Common myeloid progenitor, CD34-positive (primary cell): Measurements from ENCODE around the gene SCNN1B.

Experiments
- CTCF ChIA-PET: fragments of 350-600 bp; sonication (Branson Sonifier 250); formaldehyde crosslinking; loops from one replicate; lab custom pipeline; 2021; ENCODE audit warnings: antibody characterized with exemption; lab: Charles Lee
- POLR2A ChIA-PET: fragments of 350-600 bp; sonication (Branson Sonifier 250); formaldehyde crosslinking; loops from one replicate; lab custom pipeline; 2021; ENCODE audit warnings: antibody characterized with exemption; lab: Charles Lee
- DNase-seq, 3 donors: peaks; one replicate each; pipeline versions ENCODE4 v3.0.0 to v3.0.0-alpha.2; 2013
- H3K27ac ChIP-seq, 2 experiments: 1 replicate in 1 of 2; 2 replicates in 1 of 2; pipeline ENCODE4 v1.7.0; 2013; ENCODE audit warnings: inconsistent platforms in 2 of 2, low read length in 2 of 2, mild to moderate bottlenecking in 2 of 2, low read depth in 1 of 2, moderate library complexity in 1 of 2; ENCODE audit not compliant: severe bottlenecking in 2 of 2, insufficient read depth in 1 of 2, poor library complexity in 1 of 2
- H3K27me3 ChIP-seq, 5 experiments: replicated peaks in 2 of 5; 1 replicate in 3 of 5; 2 replicates in 2 of 5; pipeline versions ENCODE4 v1.6.1 to v1.7.0; 2013; ENCODE audit warnings: low read length in 4 of 5, mild to moderate bottlenecking in 2 of 5, moderate library complexity in 2 of 5, inconsistent platforms in 1 of 5; ENCODE audit not compliant: insufficient read depth in 5 of 5, control insufficient read depth in 4 of 5
- H3K36me3 ChIP-seq, 4 experiments: 1 replicate in 2 of 4; 2 replicates in 2 of 4; pipeline versions ENCODE4 v1.6.1 to v1.7.0; 2013; ENCODE audit warnings: low read length in 3 of 4, control low read depth in 1 of 4, mild to moderate bottlenecking in 1 of 4; ENCODE audit not compliant: control insufficient read depth in 4 of 4, insufficient read depth in 4 of 4
- H3K4me1 ChIP-seq, 4 experiments: 1 replicate in 3 of 4; 2 replicates in 1 of 4; pipeline versions ENCODE4 v1.6.1 to v1.7.1; 2013; ENCODE audit warnings: low read length in 3 of 4, mild to moderate bottlenecking in 3 of 4, control low read depth in 1 of 4, inconsistent platforms in 1 of 4, moderate library complexity in 1 of 4; ENCODE audit not compliant: control insufficient read depth in 4 of 4, insufficient read depth in 4 of 4; ENCODE audit errors: control extremely low read depth in 1 of 4
- H3K4me3 ChIP-seq, 7 experiments: 1 replicate in 4 of 7; 2 replicates in 3 of 7; pipeline versions ENCODE4 v1.5.1 to v1.7.0; 2013; ENCODE audit warnings: mild to moderate bottlenecking in 7 of 7, low read length in 6 of 7, moderate library complexity in 6 of 7, inconsistent platforms in 2 of 7, low read depth in 2 of 7, control low read depth in 1 of 7; ENCODE audit not compliant: insufficient read depth in 4 of 7, control insufficient read depth in 1 of 7; ENCODE audit errors: extremely low read depth in 1 of 7
- H3K9me3 ChIP-seq, 5 experiments: 1 replicate in 4 of 5; 2 replicates in 1 of 5; pipeline versions ENCODE4 v1.6.1 to v1.7.1; 2013; ENCODE audit warnings: low read length in 4 of 5, mild to moderate bottlenecking in 2 of 5, inconsistent platforms in 1 of 5, low read depth in 1 of 5, moderate library complexity in 1 of 5; ENCODE audit not compliant: control insufficient read depth in 4 of 5, insufficient read depth in 2 of 5; ENCODE audit errors: control extremely low read depth in 1 of 5
- WGBS: methylation state at CpG from one replicate; pipeline ENCODE4 v1.1.5; 2013; ENCODE audit not compliant: insufficient coverage; 5-methylcytosine and 5-hydroxymethylcytosine counted together

SCNN1B gene

GRCh38 chr16:23306199-23307100 lies 4.3 kb downstream of the SCNN1B start:
- Histone ChIP-seq H3K36me3 (no peaks in the 10 kb centered on the region), H3K27ac (no peak overlapping the region), H3K4me1 (peaks cover 0 to 2% (median 0%) of the 10 kb centered on the region in 4 experiments), H3K27me3 (peaks cover 0 to 42% (median 22%) of the 10 kb centered on the region in 5 experiments), H3K4me3 (no peak overlapping the region), H3K9me3 (peaks cover 0 to 8% (median 6%) of the 10 kb centered on the region in 5 experiments)
- WGBS: 90% methylated on average over 5 of the region's 7 CpGs
- POLR2A ChIA-PET: no interaction called here
- DNase-seq: no peak
- CTCF ChIA-PET: no interaction called here

DNA sequence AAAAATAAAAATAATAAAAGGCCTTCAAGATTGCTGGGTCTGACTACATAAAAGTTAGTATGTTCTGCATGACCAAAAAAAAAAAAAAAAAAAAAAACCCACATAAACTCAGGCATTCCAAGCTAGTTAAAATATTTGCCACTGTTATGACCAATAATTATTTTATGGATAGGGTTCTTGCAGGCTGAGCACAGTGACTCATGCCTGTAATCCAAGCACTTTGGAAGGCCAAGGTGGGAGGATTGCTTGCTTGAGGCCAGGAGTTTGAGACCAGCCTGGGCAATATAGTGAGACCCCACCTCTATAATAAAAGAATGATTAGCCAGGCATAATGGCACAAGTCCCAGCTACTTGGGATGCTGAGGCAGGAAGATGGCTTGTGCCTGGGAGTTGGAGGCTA lies 8.1 kb downstream of the SCNN1B start:
- H3K36me3 ChIP-seq: no peaks in the 10 kb centered on the region
- POLR2A ChIA-PET: no interaction called here
- H3K27me3 ChIP-seq: peaks cover 0 to 6% (median 2%) of the 10 kb centered on the region in 5 experiments
- no peaks in the 10 kb centered on the region for H3K4me1 ChIP-seq
- H3K27ac ChIP-seq: no peak overlapping the region
- no peak overlapping the region for H3K4me3 ChIP-seq
- H3K9me3 ChIP-seq: peaks cover 0 to 11% (median 6%) of the 10 kb centered on the region in 5 experiments
- CTCF ChIA-PET: no interaction called here
- no peak for DNase-seq

DNA sequence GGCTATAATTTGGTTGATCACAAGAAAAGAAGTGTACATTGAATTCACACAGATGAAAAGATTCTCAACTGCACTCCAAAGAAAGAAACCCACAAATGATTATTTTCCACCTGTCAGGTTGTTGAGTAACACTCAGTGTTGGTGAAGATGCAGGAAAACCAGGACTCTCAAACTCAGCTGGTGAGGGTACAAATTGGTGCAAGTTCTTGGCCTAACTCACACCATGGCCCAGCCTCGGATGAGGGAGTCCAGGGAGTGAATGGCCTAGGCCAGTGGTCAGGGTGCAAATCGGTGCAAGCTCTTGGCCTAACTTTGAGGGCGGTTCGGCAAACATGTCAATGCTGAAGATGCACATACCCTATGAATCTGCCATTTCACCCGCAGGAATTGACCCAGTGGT lies 8.6 kb downstream of the SCNN1B start:
- CTCF ChIA-PET: no interaction called here
- POLR2A ChIA-PET: no interaction called here
- WGBS: 100% methylated on average over 5 of the region's 5 CpGs

GRCh38 chr16:23316232-23316631 lies 14.1 kb downstream of the SCNN1B start:
- CTCF ChIA-PET: no interaction called here
- 100% methylated on average over 2 of the region's 2 CpGs for WGBS
- H3K27me3 ChIP-seq: peaks cover 0 to 2% (median 0%) of the 10 kb centered on the region in 5 experiments
- H3K27ac ChIP-seq: no peak overlapping the region
- peaks cover 0 to 5% (median 0%) of the 10 kb centered on the region in 5 experiments for H3K9me3 ChIP-seq
- POLR2A ChIA-PET: no interaction called here
- H3K4me3 ChIP-seq: no peak overlapping the region
- H3K36me3 ChIP-seq: no peaks in the 10 kb centered on the region
- no peaks in the 10 kb centered on the region for H3K4me1 ChIP-seq
- no peak for DNase-seq

More for the DNA sequence above, 8.6 kb downstream of the SCNN1B start:
- peaks cover 0 to 11% (median 6%) of the 10 kb centered on the region in 5 experiments for H3K9me3 ChIP-seq
- no peaks in the 10 kb centered on the region for H3K36me3 ChIP-seq
- H3K27me3 ChIP-seq: peaks cover 0 to 5% (median 2%) of the 10 kb centered on the region in 5 experiments
- H3K27ac ChIP-seq: no peak overlapping the region
- no peak for DNase-seq
- H3K4me3 ChIP-seq: no peak overlapping the region
- no peaks in the 10 kb centered on the region for H3K4me1 ChIP-seq

DNA sequence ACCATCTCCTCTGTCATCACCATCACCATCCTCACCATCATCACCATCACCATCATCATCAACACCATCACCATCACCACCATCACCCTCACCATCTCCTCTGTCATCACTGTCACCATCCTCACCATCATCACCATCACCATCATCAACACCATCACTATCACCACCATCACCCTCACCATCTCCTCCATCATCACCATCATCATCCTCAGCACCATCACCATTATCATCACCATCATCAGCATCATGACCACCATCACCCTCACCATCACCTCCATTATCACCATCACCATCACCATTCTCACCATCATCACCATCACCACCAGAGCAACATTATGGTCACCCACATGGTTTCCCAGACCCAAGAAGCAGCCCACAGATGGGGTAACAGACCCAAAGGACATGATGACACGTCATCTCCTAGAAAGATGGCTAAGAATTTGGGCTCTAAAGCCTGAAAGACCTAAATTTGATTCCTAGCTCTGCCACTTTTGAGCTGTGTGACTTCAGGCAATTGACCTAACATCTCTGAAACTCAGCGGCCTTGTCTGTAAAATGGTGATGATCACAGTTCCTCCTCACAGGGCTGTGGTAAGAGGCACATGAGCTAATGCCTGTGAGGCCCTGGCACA lies 14.6 kb downstream of the SCNN1B start:
- Histone ChIP-seq H3K27ac (no peak overlapping the region), H3K4me1 (no peaks in the 10 kb centered on the region), H3K27me3 (peaks cover 0 to 2% (median 0%) of the 10 kb centered on the region in 5 experiments), H3K9me3 (no peaks in the 10 kb centered on the region), H3K36me3 (no peaks in the 10 kb centered on the region), H3K4me3 (no peak overlapping the region)
- DNase-seq: no peak
- ChIA-PET CTCF (no interaction called here), POLR2A (no interaction called here)
- 100% methylated on average over 2 of the region's 2 CpGs for WGBS

GRCh38 chr16:23317266-23317661 lies 15.2 kb downstream of the SCNN1B start:
- Histone ChIP-seq H3K27me3 (peaks cover 0 to 2% (median 0%) of the 10 kb centered on the region in 5 experiments), H3K4me3 (no peak overlapping the region), H3K36me3 (no peaks in the 10 kb centered on the region), H3K9me3 (no peaks in the 10 kb centered on the region), H3K27ac (no peak overlapping the region), H3K4me1 (no peaks in the 10 kb centered on the region)
- POLR2A ChIA-PET: no interaction called here
- CTCF ChIA-PET: no interaction called here
- WGBS: 80% methylated on average over 5 of the region's 8 CpGs
- no peak for DNase-seq

DNA sequence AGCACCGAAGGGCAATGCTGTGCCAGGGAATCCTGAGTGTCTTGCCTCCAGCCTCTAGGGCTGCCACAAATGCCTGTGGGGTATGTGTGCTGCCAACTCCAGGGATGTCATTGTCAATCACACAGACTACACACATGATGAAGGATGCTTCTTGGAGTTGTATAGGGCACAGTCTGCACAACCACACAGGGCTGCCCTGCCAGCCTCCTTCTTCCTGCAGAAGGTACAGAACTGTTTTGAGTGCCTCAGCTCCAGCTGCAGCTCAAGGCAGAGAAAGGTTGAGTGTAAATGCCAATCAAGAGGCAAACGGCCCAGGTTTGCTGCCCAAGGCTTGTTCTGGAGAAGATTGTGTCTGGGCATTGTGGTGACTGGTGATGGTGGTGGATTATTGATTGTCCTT lies 15.6 kb downstream of the SCNN1B start:
- no peaks in the 10 kb centered on the region for H3K9me3 ChIP-seq
- no peaks in the 10 kb centered on the region for H3K36me3 ChIP-seq
- H3K27me3 ChIP-seq: peaks cover 0 to 2% (median 0%) of the 10 kb centered on the region in 5 experiments
- H3K4me3 ChIP-seq: no peak overlapping the region
- POLR2A ChIA-PET: no interaction called here
- CTCF ChIA-PET: no interaction called here
- DNase-seq: no peak
- no peaks in the 10 kb centered on the region for H3K4me1 ChIP-seq
- no peak overlapping the region for H3K27ac ChIP-seq
- 85% methylated on average over 2 of the region's 2 CpGs for WGBS
